NOMO-1 treated with DMSO at 0.1 percent for 48 hours (cell line): ENCODE results near the gene LRRC45.

Source experiments
- DNase-seq: peaks from one replicate; lab custom pipeline; 2025; ENCODE audit not compliant: unreplicated experiment; lab: John Stamatoyannopoulos, UW

LRRC45 gene

GRCh38 chr17:82033359-82034085, 10.4 kb downstream of the LRRC45 start:
- DNase-seq, result no peak

- DNase-seq, result no peak
These were observed 11.4 kb downstream of the LRRC45 start for GRCh38 chr17:82034371-82035011.

- no peak for DNase-seq
These were observed 12.4 kb downstream of the LRRC45 start for GRCh38 chr17:82035488-82035887.

- no peak for DNase-seq
These were observed 13.0 kb downstream of the LRRC45 start for GRCh38 chr17:82035956-82036633.

GRCh38 chr17:82036634-82037091, 13.6 kb downstream of the LRRC45 start:
- no peak for DNase-seq

- DNase-seq, result peak; percentile 97
These were observed 14.2 kb downstream of the LRRC45 start, which contains the start of gene DCXR for GRCh38 chr17:82037092-82037888. Gene DCXR, minus strand, starts transcription at chr17:82037697. Its CDS starts 15 bp downstream, at chr17:82037682.

GRCh38 chr17:82037889-82038195, 14.7 kb downstream of the LRRC45 start:
- no peak for DNase-seq

GRCh38 chr17:82038796-82039409, 15.8 kb downstream of the LRRC45 start:
- peak; percentile 19 for DNase-seq

- DNase-seq, result no peak
These were observed 16.7 kb downstream of the LRRC45 start for GRCh38 chr17:82039695-82040299.

- DNase-seq, result peak; percentile 10
These were observed 18.2 kb downstream of the LRRC45 start for GRCh38 chr17:82041144-82041814.

GRCh38 chr17:82042649-82043048, 19.5 kb downstream of the LRRC45 start:
- no peak for DNase-seq

GRCh38 chr17:82043507-82043906, 20.4 kb downstream of the LRRC45 start:
- DNase-seq, result no peak

GRCh38 chr17:82045936-82046484, 22.9 kb downstream of the LRRC45 start:
- DNase-seq, result no peak

GRCh38 chr17:82046903-82047302, 23.8 kb downstream of the LRRC45 start:
- DNase-seq, result no peak

- no peak for DNase-seq
These were observed 24.3 kb downstream of the LRRC45 start for GRCh38 chr17:82047379-82047778.

- DNase-seq, result no peak
These were observed 24.9 kb downstream of the LRRC45 start for GRCh38 chr17:82047914-82048570.

GRCh38 chr17:82048571-82048971, 25.5 kb downstream of the LRRC45 start:
- no peak for DNase-seq

- no peak for DNase-seq
These were observed 26.0 kb downstream of the LRRC45 start for GRCh38 chr17:82049106-82049505.

GRCh38 chr17:82049521-82049971, 26.4 kb downstream of the LRRC45 start:
- DNase-seq, result no peak
